Endothelial cell of umbilical vein (primary cell): ENCODE results near the gene GREB1. TPM values are rescaled to one million over a fixed set of nuclear protein-coding genes. Genes with fewer than 3 reads are reported as not detected.

Experiments
- BruUV-seq: library from RNA; stranded (reverse); fragments of 400-500 nt; replicated peaks from 2 replicates; lab custom pipeline; 2021; lab: Mats Ljungman, UMichigan
- CTCF ChIA-PET: fragments of 300-600, 350-600 bp; sonication (Branson Sonifier 250); formaldehyde crosslinking; loops from one replicate; lab custom pipeline; 2021; ENCODE audit warnings: antibody characterized with exemption, inconsistent platforms; lab: Charles Lee
- POLR2A ChIA-PET: fragments of 300-600, 350-600 bp; sonication (Branson Sonifier 250); formaldehyde crosslinking; loops from one replicate; lab custom pipeline; 2021; ENCODE audit warnings: antibody characterized with exemption, inconsistent platforms; lab: Charles Lee
- DNase-seq: peaks from one replicate; pipeline ENCODE4 v3.0.0-alpha.2; 2011; ENCODE audit warnings: low read depth, low spot score
- FAIRE-seq: peaks from 2 replicates; lab custom pipeline; 2011; peaks lifted over from hg19 to GRCh38; lab: Jason Lieb, UNC
- H2AFZ ChIP-seq: 2 replicates; pipeline ENCODE4 v1.6.0; 2012; ENCODE audit warnings: low read depth, low read length, control low read depth, inconsistent platforms
- H3K27ac ChIP-seq: 2 replicates; pipeline ENCODE4 v1.5.1; 2011; ENCODE audit warnings: low read depth, mild to moderate bottlenecking, control low read depth, low read length, moderate library complexity; ENCODE audit not compliant: insufficient read depth
- H3K27me3 ChIP-seq, 2 experiments: 2 replicates each; pipeline versions ENCODE4 v1.6.0 to v1.6.1; 2011; ENCODE audit warnings: low read length in 2 of 2, mixed read lengths in 1 of 2; ENCODE audit not compliant: control insufficient read depth in 2 of 2, insufficient read depth in 2 of 2
- H3K36me3 ChIP-seq, 2 experiments: 2 replicates in 1 of 2; 3 replicates in 1 of 2; pipeline ENCODE4 v1.5.1; 2011; ENCODE audit warnings: low read length in 2 of 2, mild to moderate bottlenecking in 1 of 2, moderate library complexity in 1 of 2; ENCODE audit not compliant: control insufficient read depth in 2 of 2, insufficient read depth in 2 of 2; ENCODE audit errors: extremely low read depth in 1 of 2
- H3K4me1 ChIP-seq: 3 replicates; pipeline ENCODE4 v1.5.1; 2011; ENCODE audit warnings: mild to moderate bottlenecking, low read length; ENCODE audit not compliant: control insufficient read depth, insufficient read depth; ENCODE audit errors: extremely low read depth
- H3K4me2 ChIP-seq: 2 replicates; pipeline ENCODE4 v1.6.1; 2011; ENCODE audit warnings: low read length, control low read depth, mixed read lengths; ENCODE audit not compliant: insufficient read depth
- H3K4me3 ChIP-seq, 3 experiments: fragments of 200-600 bp in 1 of 3; sonication (generic), shearing (Covaris generic) in 1 of 3; replicated peaks in 1 of 3; 2 replicates each; pipeline ENCODE4 v1.5.1; 2011 to 2016; ENCODE audit warnings: control low read depth in 3 of 3, low read length in 3 of 3, mild to moderate bottlenecking in 2 of 3, inconsistent platforms in 1 of 3, low read depth in 1 of 3, moderate library complexity in 1 of 3; ENCODE audit not compliant: insufficient read depth in 1 of 3
- H3K79me2 ChIP-seq: 2 replicates; pipeline ENCODE4 v1.6.0; 2012; ENCODE audit warnings: low read length, inconsistent platforms; ENCODE audit not compliant: control insufficient read depth, insufficient read depth
- H3K9ac ChIP-seq: replicated peaks from 2 replicates; pipeline ENCODE3; 2011; ENCODE audit warnings: low read length, control low read depth; ENCODE audit not compliant: insufficient read depth; ENCODE audit errors: extremely low read depth
- H3K9me1 ChIP-seq: replicated peaks from 3 replicates; pipeline ENCODE4 v1.6.0; 2011; ENCODE audit warnings: mild to moderate bottlenecking, low read length; ENCODE audit not compliant: control insufficient read depth, insufficient read depth; ENCODE audit errors: extremely low read depth
- H3K9me3 ChIP-seq: replicated peaks from 2 replicates; pipeline ENCODE4 v1.5.1; 2012; ENCODE audit warnings: low read length, inconsistent platforms; ENCODE audit not compliant: control insufficient read depth, insufficient read depth
- H4K20me1 ChIP-seq: replicated peaks from 2 replicates; pipeline ENCODE3; 2011; ENCODE audit warnings: mild to moderate bottlenecking, low read length; ENCODE audit not compliant: control insufficient read depth, insufficient read depth; ENCODE audit errors: extremely low read depth
- EZH2 ChIP-seq: IDR thresholded peaks from 2 replicates; pipeline ENCODE4 v1.6.1; 2012; ENCODE audit warnings: borderline replicate concordance, low read depth, mild to moderate bottlenecking, moderate library complexity, low read length, inconsistent platforms; ENCODE audit not compliant: severe bottlenecking
- FOS ChIP-seq: IDR thresholded peaks from 2 replicates; pipeline ENCODE4 v1.6.1; 2011; ENCODE audit warnings: mild to moderate bottlenecking, low read length, moderate library complexity, borderline replicate concordance; ENCODE audit not compliant: insufficient read depth
- GATA2 ChIP-seq: IDR thresholded peaks from 2 replicates; pipeline ENCODE4 v1.7.0; 2011; ENCODE audit warnings: low read depth, mild to moderate bottlenecking, moderate library complexity, mixed read lengths, low read length; ENCODE audit not compliant: insufficient read length, insufficient read depth
- JUN ChIP-seq: IDR thresholded peaks from 2 replicates; pipeline ENCODE4 v1.6.1; 2011; ENCODE audit warnings: borderline replicate concordance, low read depth; ENCODE audit not compliant: insufficient read length, insufficient read depth
- MYC ChIP-seq: IDR thresholded peaks from one replicate; pipeline ENCODE4 v1.6.1; 2011; ENCODE audit warnings: mild to moderate bottlenecking, low read depth, low read length
- POLR2A ChIP-seq: IDR thresholded peaks from 2 replicates; pipeline ENCODE4 v1.6.1; 2012; ENCODE audit warnings: low read depth, mild to moderate bottlenecking, control low read depth, low read length
- POLR2AphosphoS5 ChIP-seq: IDR thresholded peaks from 2 replicates; pipeline ENCODE4 v1.6.1; 2012; ENCODE audit warnings: low read depth, mild to moderate bottlenecking, control low read depth, low read length, moderate library complexity; ENCODE audit not compliant: insufficient read depth
- dilution Hi-C: fragments of 300-500 bp; cut with MboI; formaldehyde crosslinking; loops from one replicate; pipeline ENCODE4 v1.15.0; 2019; ENCODE audit warnings: low sequenced_read_pairs; ENCODE audit not compliant: extremely low pct_ligation_motif_present
- intact Hi-C: fragments of 100-400 bp; cut with micrococcal nuclease; formaldehyde crosslinking; loops from one replicate; pipeline ENCODE4 v1.10.0; 2022
- polyA plus RNA-seq, 4 experiments: library from polyadenylated mRNA; depleted of rRNA in 3 of 4; stranded (reverse) in 3 of 4; unstranded in 1 of 4; fragments of >200 nt; gene quantifications; 2 replicates each; pipeline versions ENCODE4 v1.2.1 to v1.2.3, GENCODE V29; 2011 to 2012; ENCODE audit warnings: missing spikeins in 1 of 4
- total RNA-seq: library from RNA; stranded (reverse); gene quantifications from 2 replicates; pipeline ENCODE4 v1.2.3, GENCODE V29; 2021
- TF ChIP-seq, protein P1 (sequence below): IDR thresholded peaks from 2 replicates; pipeline ENCODE4 v1.6.1; 2011; ENCODE audit not compliant: insufficient read depth, insufficient read length
- TF ChIP-seq, protein P2 (sequence below), 2 donors: IDR thresholded peaks; 1 replicate in 1 of 2; 2 replicates in 1 of 2; pipeline ENCODE4 v1.5.1; 2011; ENCODE audit warnings: low read length in 2 of 2, mild to moderate bottlenecking in 2 of 2, moderate library complexity in 2 of 2, control low read depth in 1 of 2, inconsistent platforms in 1 of 2, low read depth in 1 of 2; ENCODE audit not compliant: insufficient read depth in 1 of 2; ENCODE audit errors: extremely low read depth in 1 of 2

The GREB1 gene
- total and polyA plus RNA-seq, 2 donors (not counting 3 experiments of a cell fraction or from before 2014, with no cell fraction given), result 0.17 to 0.58 TPM

DNA sequence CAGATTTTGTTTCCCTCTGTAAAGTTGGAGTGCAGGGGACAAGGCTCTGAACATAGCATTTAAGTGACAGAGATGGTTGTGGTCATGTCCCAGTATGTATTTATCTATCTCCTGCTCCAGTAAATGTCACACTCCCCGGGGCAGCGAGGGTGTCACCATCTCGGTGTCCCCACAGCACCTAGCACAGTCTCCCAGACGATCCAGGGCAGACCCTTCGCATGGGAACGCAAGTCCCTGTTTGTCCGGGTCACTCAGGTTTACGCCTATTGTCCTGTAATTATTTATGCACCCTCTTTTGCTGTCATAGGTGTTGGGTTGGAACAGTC lies 148.7 kb downstream of the GREB1 start:
- H4K20me1 ChIP-seq, result no peaks in the 10 kb centered on the region
- peaks cover 4 to 12% of the 10 kb centered on the region in 2 experiments for H3K27me3 ChIP-seq
- no peak overlapping the region for H2AFZ ChIP-seq
- ChIA-PET POLR2A (no interaction called here), CTCF (interaction anchor here (1.0 to 1.3 kb wide), 3 partner anchors 10 to 98 kb away, joined by 3 read pairs; no protein-coding TSS in a partner anchor)
- no TSS peak for BruUV-seq
- FAIRE-seq (no peak), DNase-seq (no peak)
- no peak overlapping the region for H3K4me2 ChIP-seq
- H3K79me2 ChIP-seq, result no peaks in the 10 kb centered on the region
- no peaks in the 10 kb centered on the region for H3K4me1 ChIP-seq
- no peak for TF ChIP-seq GATA2
- TF ChIP-seq, protein P1, sequence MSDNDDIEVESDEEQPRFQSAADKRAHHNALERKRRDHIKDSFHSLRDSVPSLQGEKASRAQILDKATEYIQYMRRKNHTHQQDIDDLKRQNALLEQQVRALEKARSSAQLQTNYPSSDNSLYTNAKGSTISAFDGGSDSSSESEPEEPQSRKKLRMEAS, result no peak
- TF ChIP-seq POLR2A, result no peak
- TF ChIP-seq FOS, result no peak
- TF ChIP-seq MYC, result no peak
- TF ChIP-seq EZH2, result no peak
- TF ChIP-seq JUN, result no peak
- no peak for TF ChIP-seq POLR2AphosphoS5
- TF ChIP-seq, protein P2, sequence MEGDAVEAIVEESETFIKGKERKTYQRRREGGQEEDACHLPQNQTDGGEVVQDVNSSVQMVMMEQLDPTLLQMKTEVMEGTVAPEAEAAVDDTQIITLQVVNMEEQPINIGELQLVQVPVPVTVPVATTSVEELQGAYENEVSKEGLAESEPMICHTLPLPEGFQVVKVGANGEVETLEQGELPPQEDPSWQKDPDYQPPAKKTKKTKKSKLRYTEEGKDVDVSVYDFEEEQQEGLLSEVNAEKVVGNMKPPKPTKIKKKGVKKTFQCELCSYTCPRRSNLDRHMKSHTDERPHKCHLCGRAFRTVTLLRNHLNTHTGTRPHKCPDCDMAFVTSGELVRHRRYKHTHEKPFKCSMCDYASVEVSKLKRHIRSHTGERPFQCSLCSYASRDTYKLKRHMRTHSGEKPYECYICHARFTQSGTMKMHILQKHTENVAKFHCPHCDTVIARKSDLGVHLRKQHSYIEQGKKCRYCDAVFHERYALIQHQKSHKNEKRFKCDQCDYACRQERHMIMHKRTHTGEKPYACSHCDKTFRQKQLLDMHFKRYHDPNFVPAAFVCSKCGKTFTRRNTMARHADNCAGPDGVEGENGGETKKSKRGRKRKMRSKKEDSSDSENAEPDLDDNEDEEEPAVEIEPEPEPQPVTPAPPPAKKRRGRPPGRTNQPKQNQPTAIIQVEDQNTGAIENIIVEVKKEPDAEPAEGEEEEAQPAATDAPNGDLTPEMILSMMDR (IDR thresholded peaks at IDR 0.05; ENCODE audit: extremely low read depth in 1 of 2, insufficient read depth in 1 of 2, low read depth in 1 of 2, low read length in 2 of 2), result no peak
- H3K4me3 ChIP-seq, result no peak overlapping the region
- no peak overlapping the region for H3K9ac ChIP-seq
- no peaks in the 10 kb centered on the region for H3K9me1 ChIP-seq
- H3K36me3 ChIP-seq, result no peaks in the 10 kb centered on the region
- H3K9me3 ChIP-seq, result no peaks in the 10 kb centered on the region
- no peak overlapping the region for H3K27ac ChIP-seq
- dilution Hi-C loops (no loop called here), intact Hi-C loops (loop anchor here (1.0 to 5.0 kb wide), 3 partner anchors 80 to 204 kb away; no protein-coding TSS in a partner anchor)
